Neural cell (in vitro differentiated cells): ENCODE measurements around the gene IFIT5. TPM values are rescaled to one million over a fixed set of nuclear protein-coding genes. Genes with fewer than 3 reads are reported as not detected.
A peak's percentile ranks its signal among the peaks of the same experiment; 100 is the strongest.

Source experiments
- H2AFZ ChIP-seq: fragments of 200-600, 300-800 bp; sonication (generic), shearing (Covaris generic); 2 replicates; pipeline ENCODE4 v1.6.0; 2014; ENCODE audit warnings: low read depth, mild to moderate bottlenecking, antibody characterized with exemption, low read length, moderate library complexity
- H3F3A ChIP-seq: fragments of 200-600 bp; shearing (Covaris generic); 2 replicates; pipeline ENCODE4 v1.6.1; 2016; ENCODE audit warnings: mild to moderate bottlenecking, moderate library complexity, mixed read lengths, antibody characterized with exemption, low read length; ENCODE audit not compliant: insufficient read depth, poor library complexity, severe bottlenecking
- H3K27ac ChIP-seq: fragments of 200-600, 300-800 bp; sonication (generic), shearing (Covaris generic); 2 replicates; pipeline ENCODE4 v1.5.1; 2014; ENCODE audit warnings: mild to moderate bottlenecking, low read length, moderate library complexity
- H3K27me3 ChIP-seq: fragments of 300-800, 200-600 bp; sonication (generic), shearing (Covaris generic); 2 replicates; pipeline ENCODE4 v1.6.0; 2014; ENCODE audit warnings: mild to moderate bottlenecking, low read depth, low read length, moderate library complexity; ENCODE audit not compliant: insufficient read depth
- H3K36me3 ChIP-seq: fragments of 300-800, 200-600 bp; sonication (generic), shearing (Covaris generic); 2 replicates; pipeline ENCODE4 v1.5.1; 2014; ENCODE audit warnings: mild to moderate bottlenecking, antibody characterized with exemption, low read length, moderate library complexity; ENCODE audit not compliant: insufficient read depth
- H3K4me2 ChIP-seq: fragments of 300-800, 200-600 bp; sonication (generic), shearing (Covaris generic); 2 replicates; pipeline ENCODE4 v1.6.0; 2014; ENCODE audit warnings: mild to moderate bottlenecking, low read length
- H3K4me3 ChIP-seq: fragments of 300-800, 200-600 bp; sonication (generic), shearing (Covaris generic); 2 replicates; pipeline ENCODE4 v1.5.1; 2014; ENCODE audit warnings: mild to moderate bottlenecking, low read length, moderate library complexity
- H3K79me2 ChIP-seq: fragments of 200-600 bp; shearing (Covaris generic); replicated peaks from 2 replicates; pipeline ENCODE4 v1.6.0; 2014; ENCODE audit warnings: mild to moderate bottlenecking, low read length, moderate library complexity; ENCODE audit not compliant: insufficient read depth
- H3K9ac ChIP-seq: fragments of 300-800, 200-600 bp; sonication (generic), shearing (Covaris generic); 2 replicates; pipeline ENCODE4 v1.6.1; 2016; ENCODE audit warnings: mild to moderate bottlenecking, low read length, mixed read lengths
- H3K9me2 ChIP-seq: fragments of 200-600 bp; shearing (Covaris generic); 2 replicates; pipeline ENCODE4 v1.6.1; 2016; ENCODE audit warnings: mild to moderate bottlenecking, low read length, mixed read lengths; ENCODE audit not compliant: insufficient read depth
- H3K9me3 ChIP-seq: fragments of 200-600, 300-800 bp; sonication (generic), shearing (Covaris generic); 2 replicates; pipeline ENCODE4 v1.6.1; 2016; ENCODE audit warnings: mild to moderate bottlenecking, mixed run types, low read length, moderate library complexity, mixed read lengths
- H4K20me1 ChIP-seq: fragments of 200-600 bp; shearing (Covaris generic); 2 replicates; pipeline ENCODE4 v1.6.1; 2016; ENCODE audit warnings: mild to moderate bottlenecking, mixed run types; ENCODE audit not compliant: insufficient read depth
- EP300 ChIP-seq: fragments of 450-650 bp; conservative IDR thresholded peaks from 2 replicates; pipeline ENCODE4 v1.6.1; 2014; ENCODE audit warnings: antibody characterized with exemption, mild to moderate bottlenecking, moderate library complexity; ENCODE audit not compliant: poor library complexity, severe bottlenecking
- EZH2 ChIP-seq: fragments of 200-600, 300-800 bp; shearing (Covaris generic), sonication (generic); IDR thresholded peaks from 2 replicates; pipeline ENCODE4 v1.6.1; 2014; ENCODE audit warnings: antibody characterized with exemption, low read length, borderline replicate concordance, mild to moderate bottlenecking; ENCODE audit not compliant: insufficient read depth, poor library complexity, severe bottlenecking
- MXI1 ChIP-seq: fragments of 450-650 bp; conservative IDR thresholded peaks from 2 replicates; pipeline ENCODE4 v1.6.1; 2014; ENCODE audit warnings: antibody characterized with exemption, mild to moderate bottlenecking; ENCODE audit not compliant: poor library complexity, severe bottlenecking
- RAD21 ChIP-seq: fragments of 450-650 bp; conservative IDR thresholded peaks from 2 replicates; pipeline ENCODE4 v1.6.1; 2014; ENCODE audit warnings: antibody characterized with exemption, mild to moderate bottlenecking, moderate library complexity
- SMC3 ChIP-seq: fragments of 450-650 bp; conservative IDR thresholded peaks from 2 replicates; pipeline ENCODE4 v1.6.1; 2014; ENCODE audit warnings: antibody characterized with exemption, mild to moderate bottlenecking, moderate library complexity; ENCODE audit not compliant: poor library complexity
- TAF1 ChIP-seq: IDR thresholded peaks from 2 replicates; pipeline ENCODE4 v1.6.1; 2012; ENCODE audit warnings: low read depth
- polyA plus RNA-seq: library from polyadenylated mRNA; depleted of rRNA; stranded (reverse); fragments of >200 nt; gene quantifications from 2 replicates; pipeline ENCODE4 v1.2.3, GENCODE V29; 2014
- TF ChIP-seq, protein P1 (sequence below): fragments of 450-650 bp; IDR thresholded peaks from 2 replicates; pipeline ENCODE4 v1.5.1; 2014; ENCODE audit warnings: antibody characterized with exemption, mild to moderate bottlenecking, moderate library complexity; ENCODE audit not compliant: poor library complexity, severe bottlenecking
- TF ChIP-seq, protein P2 (sequence below): IDR thresholded peaks from 2 replicates; pipeline ENCODE4 v1.6.1; 2012; ENCODE audit warnings: borderline replicate concordance

Gene IFIT5
- polyA plus RNA-seq, 1 donor from 2014 or later = 16.3 TPM

- H3K9me3 ChIP-seq = no peaks in the 10 kb centered on the region
- H3K79me2 ChIP-seq = peaks cover 3% of the 10 kb centered on the region
- no peaks in the 10 kb centered on the region for H4K20me1 ChIP-seq
- no peak overlapping the region for H3K9ac ChIP-seq
- peak overlapping the region; percentile 27 for H3K4me3 ChIP-seq
- no peak overlapping the region for H3K4me2 ChIP-seq
- H3K27ac ChIP-seq = no peak overlapping the region
- H2AFZ ChIP-seq = no peak overlapping the region
- TF ChIP-seq, protein P1, sequence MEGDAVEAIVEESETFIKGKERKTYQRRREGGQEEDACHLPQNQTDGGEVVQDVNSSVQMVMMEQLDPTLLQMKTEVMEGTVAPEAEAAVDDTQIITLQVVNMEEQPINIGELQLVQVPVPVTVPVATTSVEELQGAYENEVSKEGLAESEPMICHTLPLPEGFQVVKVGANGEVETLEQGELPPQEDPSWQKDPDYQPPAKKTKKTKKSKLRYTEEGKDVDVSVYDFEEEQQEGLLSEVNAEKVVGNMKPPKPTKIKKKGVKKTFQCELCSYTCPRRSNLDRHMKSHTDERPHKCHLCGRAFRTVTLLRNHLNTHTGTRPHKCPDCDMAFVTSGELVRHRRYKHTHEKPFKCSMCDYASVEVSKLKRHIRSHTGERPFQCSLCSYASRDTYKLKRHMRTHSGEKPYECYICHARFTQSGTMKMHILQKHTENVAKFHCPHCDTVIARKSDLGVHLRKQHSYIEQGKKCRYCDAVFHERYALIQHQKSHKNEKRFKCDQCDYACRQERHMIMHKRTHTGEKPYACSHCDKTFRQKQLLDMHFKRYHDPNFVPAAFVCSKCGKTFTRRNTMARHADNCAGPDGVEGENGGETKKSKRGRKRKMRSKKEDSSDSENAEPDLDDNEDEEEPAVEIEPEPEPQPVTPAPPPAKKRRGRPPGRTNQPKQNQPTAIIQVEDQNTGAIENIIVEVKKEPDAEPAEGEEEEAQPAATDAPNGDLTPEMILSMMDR = peak; percentile 21
- TF ChIP-seq EP300 (no peak), SMC3 (no peak), RAD21 (no peak), EZH2 (no peak), TAF1 (no peak), MXI1 (no peak)
- TF ChIP-seq, protein P2, sequence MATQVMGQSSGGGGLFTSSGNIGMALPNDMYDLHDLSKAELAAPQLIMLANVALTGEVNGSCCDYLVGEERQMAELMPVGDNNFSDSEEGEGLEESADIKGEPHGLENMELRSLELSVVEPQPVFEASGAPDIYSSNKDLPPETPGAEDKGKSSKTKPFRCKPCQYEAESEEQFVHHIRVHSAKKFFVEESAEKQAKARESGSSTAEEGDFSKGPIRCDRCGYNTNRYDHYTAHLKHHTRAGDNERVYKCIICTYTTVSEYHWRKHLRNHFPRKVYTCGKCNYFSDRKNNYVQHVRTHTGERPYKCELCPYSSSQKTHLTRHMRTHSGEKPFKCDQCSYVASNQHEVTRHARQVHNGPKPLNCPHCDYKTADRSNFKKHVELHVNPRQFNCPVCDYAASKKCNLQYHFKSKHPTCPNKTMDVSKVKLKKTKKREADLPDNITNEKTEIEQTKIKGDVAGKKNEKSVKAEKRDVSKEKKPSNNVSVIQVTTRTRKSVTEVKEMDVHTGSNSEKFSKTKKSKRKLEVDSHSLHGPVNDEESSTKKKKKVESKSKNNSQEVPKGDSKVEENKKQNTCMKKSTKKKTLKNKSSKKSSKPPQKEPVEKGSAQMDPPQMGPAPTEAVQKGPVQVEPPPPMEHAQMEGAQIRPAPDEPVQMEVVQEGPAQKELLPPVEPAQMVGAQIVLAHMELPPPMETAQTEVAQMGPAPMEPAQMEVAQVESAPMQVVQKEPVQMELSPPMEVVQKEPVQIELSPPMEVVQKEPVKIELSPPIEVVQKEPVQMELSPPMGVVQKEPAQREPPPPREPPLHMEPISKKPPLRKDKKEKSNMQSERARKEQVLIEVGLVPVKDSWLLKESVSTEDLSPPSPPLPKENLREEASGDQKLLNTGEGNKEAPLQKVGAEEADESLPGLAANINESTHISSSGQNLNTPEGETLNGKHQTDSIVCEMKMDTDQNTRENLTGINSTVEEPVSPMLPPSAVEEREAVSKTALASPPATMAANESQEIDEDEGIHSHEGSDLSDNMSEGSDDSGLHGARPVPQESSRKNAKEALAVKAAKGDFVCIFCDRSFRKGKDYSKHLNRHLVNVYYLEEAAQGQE = no peak
- H3K36me3 ChIP-seq = no peaks in the 10 kb centered on the region
- H3K27me3 ChIP-seq = no peaks in the 10 kb centered on the region
- no peaks in the 10 kb centered on the region for H3F3A ChIP-seq
- no peaks in the 10 kb centered on the region for H3K9me2 ChIP-seq
These were observed 5.2 kb downstream of the IFIT5 start for GRCh38 chr10:89419548-89419947.

- H3K79me2 ChIP-seq = no peaks in the 10 kb centered on the region
- H3K9ac ChIP-seq = no peak overlapping the region
- H3K9me3 ChIP-seq = no peaks in the 10 kb centered on the region
- no peaks in the 10 kb centered on the region for H3K27me3 ChIP-seq
- H3F3A ChIP-seq = no peaks in the 10 kb centered on the region
- no peaks in the 10 kb centered on the region for H3K9me2 ChIP-seq
- H3K27ac ChIP-seq = no peak overlapping the region
- H4K20me1 ChIP-seq = no peaks in the 10 kb centered on the region
- no peaks in the 10 kb centered on the region for H3K36me3 ChIP-seq
- H3K4me3 ChIP-seq = no peak overlapping the region
- no peak overlapping the region for H3K4me2 ChIP-seq
- TF ChIP-seq, protein P1 = no peak
- TF ChIP-seq TAF1 = no peak
- no peak for TF ChIP-seq EP300
- no peak overlapping the region for H2AFZ ChIP-seq
These were observed 6.7 kb downstream of the IFIT5 start for GRCh38 chr10:89421018-89421476.
